ENCODE data around the gene NFASC. TPM values are rescaled to one million over a fixed set of nuclear protein-coding genes. Genes with fewer than 3 reads are reported as not detected.

Gene NFASC
- total RNA-seq, 4 donors from 2014 or later, result 12.7 to 41.7 (median 19.2) TPM

DNA sequence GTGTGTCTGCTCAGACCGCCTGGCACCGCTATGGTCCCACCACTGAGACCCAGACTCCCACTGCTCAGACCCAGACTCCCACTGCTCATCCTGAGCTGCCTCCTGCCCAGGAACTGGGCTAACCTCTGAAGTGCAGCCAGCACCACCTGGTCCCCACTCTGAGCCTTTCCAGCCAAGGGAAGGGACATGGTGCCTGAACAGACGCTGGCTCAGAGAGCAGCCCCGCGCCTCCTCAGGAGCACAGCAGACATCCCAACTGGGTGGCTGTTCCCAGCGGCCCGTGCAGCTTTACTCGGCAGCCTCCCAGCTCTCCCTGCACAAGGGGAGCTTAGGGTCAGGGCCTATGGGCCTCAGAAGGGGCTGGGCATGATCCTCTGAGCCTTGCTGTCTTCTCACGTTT, 144.6 kb downstream of the NFASC start:
- Histone ChIP-seq H3K27me3 (peaks cover 3% of the 10 kb centered on the region), H3K9me3 (no peaks in the 10 kb centered on the region), H3K27ac (no peak overlapping the region), H3K4me3 (no peak overlapping the region), H3K4me1 (peaks cover 17% of the 10 kb centered on the region), H3K36me3 (no peaks in the 10 kb centered on the region)
- DNase-seq (ENCODE audit: low spot score in 2 of 2), result no peak
- TF ChIP-seq EP300 (IDR thresholded peaks at IDR 0.05), result no peak
- no peak for TF ChIP-seq POLR2A (IDR thresholded peaks at IDR 0.05)
- no peak for TF ChIP-seq POLR2AphosphoS5 (IDR thresholded peaks at IDR 0.05)
- TF ChIP-seq, protein P1, sequence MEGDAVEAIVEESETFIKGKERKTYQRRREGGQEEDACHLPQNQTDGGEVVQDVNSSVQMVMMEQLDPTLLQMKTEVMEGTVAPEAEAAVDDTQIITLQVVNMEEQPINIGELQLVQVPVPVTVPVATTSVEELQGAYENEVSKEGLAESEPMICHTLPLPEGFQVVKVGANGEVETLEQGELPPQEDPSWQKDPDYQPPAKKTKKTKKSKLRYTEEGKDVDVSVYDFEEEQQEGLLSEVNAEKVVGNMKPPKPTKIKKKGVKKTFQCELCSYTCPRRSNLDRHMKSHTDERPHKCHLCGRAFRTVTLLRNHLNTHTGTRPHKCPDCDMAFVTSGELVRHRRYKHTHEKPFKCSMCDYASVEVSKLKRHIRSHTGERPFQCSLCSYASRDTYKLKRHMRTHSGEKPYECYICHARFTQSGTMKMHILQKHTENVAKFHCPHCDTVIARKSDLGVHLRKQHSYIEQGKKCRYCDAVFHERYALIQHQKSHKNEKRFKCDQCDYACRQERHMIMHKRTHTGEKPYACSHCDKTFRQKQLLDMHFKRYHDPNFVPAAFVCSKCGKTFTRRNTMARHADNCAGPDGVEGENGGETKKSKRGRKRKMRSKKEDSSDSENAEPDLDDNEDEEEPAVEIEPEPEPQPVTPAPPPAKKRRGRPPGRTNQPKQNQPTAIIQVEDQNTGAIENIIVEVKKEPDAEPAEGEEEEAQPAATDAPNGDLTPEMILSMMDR (IDR thresholded peaks at IDR 0.05), result no peak
- 97% methylated on average over 5 of the region's 9 CpGs for WGBS

DNA sequence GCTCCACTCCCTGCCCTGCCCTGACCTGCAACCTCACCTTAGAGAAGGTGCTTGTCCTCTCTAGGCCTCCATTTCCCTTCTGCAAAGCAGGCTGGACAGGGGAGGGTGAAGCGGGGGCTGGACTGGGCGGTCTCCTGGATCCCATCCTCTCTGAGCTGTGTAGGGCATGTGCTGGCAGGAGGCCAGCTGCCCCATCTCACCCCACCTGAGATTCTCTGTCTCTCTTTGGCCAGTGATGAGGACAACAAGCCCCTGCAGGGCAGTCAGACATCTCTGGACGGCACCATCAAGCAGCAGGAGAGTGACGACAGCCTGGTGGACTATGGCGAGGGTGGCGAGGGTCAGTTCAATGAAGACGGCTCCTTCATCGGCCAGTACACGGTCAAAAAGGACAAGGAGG, 145.4 kb downstream of the NFASC start:
- no peak for DNase-seq (ENCODE audit: low spot score in 2 of 2)
- peaks cover 7% of the 10 kb centered on the region for H3K27me3 ChIP-seq
- H3K27ac ChIP-seq, result no peak overlapping the region
- no peaks in the 10 kb centered on the region for H3K36me3 ChIP-seq
- peaks cover 17% of the 10 kb centered on the region for H3K4me1 ChIP-seq
- TF ChIP-seq POLR2A (IDR thresholded peaks at IDR 0.05), result no peak
- no peak for TF ChIP-seq POLR2AphosphoS5 (IDR thresholded peaks at IDR 0.05)
- TF ChIP-seq, protein P1 (IDR thresholded peaks at IDR 0.05), result no peak
- TF ChIP-seq EP300 (IDR thresholded peaks at IDR 0.05), result no peak
- 97% methylated on average over 9 of the region's 9 CpGs for WGBS
- no peak overlapping the region for H3K4me3 ChIP-seq
- no peaks in the 10 kb centered on the region for H3K9me3 ChIP-seq

DNA sequence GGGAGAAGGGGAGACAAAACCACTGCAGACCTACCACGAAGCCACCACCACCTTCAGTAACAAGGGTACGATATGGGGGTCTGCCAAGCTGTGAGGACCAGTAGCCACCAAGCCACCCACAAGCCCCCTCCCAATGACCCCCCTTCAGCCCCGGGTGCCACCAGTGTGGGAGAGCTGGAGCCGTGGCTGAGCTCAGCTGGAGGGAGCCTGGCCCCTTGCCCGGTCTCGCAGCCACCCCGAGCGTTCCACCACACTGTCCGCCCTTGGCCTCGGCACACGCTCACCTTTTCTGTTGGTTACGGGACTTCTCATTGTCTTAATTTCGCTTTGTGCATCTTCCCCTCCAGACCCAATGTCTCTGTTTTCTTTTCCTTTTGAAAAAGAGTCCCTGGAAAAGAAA, 145.9 kb downstream of the NFASC start:
- H3K4me1 ChIP-seq, result peaks cover 17% of the 10 kb centered on the region
- no peaks in the 10 kb centered on the region for H3K9me3 ChIP-seq
- no peak for TF ChIP-seq POLR2AphosphoS5 (IDR thresholded peaks at IDR 0.05)
- TF ChIP-seq, protein P1 (IDR thresholded peaks at IDR 0.05), result no peak
- no peak for TF ChIP-seq POLR2A (IDR thresholded peaks at IDR 0.05)
- TF ChIP-seq EP300 (IDR thresholded peaks at IDR 0.05), result no peak
- H3K27ac ChIP-seq, result no peak overlapping the region
- no peaks in the 10 kb centered on the region for H3K36me3 ChIP-seq
- no peak overlapping the region for H3K4me3 ChIP-seq
- WGBS, result 87% methylated on average over 13 of the region's 13 CpGs
- H3K27me3 ChIP-seq, result peaks cover 7% of the 10 kb centered on the region
- DNase-seq (ENCODE audit: low spot score in 2 of 2), result no peak

DNA sequence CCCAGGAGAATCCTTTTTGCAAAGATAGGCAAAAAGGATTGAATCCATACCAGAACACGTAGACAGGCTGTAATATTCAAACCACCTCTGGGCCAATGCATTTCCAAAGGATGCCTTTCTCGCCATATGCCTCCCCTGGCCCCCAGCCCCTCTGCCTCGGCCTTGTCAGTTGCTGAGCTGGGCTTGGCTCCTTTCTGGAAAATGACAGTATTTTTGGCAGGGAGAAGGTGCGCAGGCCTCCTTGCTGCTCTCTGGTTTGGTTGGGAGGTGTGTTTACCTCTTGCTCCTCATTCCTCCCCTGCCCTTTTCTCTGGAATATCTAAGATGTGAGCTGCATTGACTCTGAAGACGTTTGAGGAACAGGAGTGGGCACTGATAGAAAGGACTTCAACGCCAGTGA, 146.3 kb downstream of the NFASC start:
- Histone ChIP-seq H3K9me3 (no peaks in the 10 kb centered on the region), H3K27ac (no peak overlapping the region), H3K27me3 (peaks cover 7% of the 10 kb centered on the region), H3K4me3 (no peak overlapping the region), H3K4me1 (peaks cover 17% of the 10 kb centered on the region), H3K36me3 (no peaks in the 10 kb centered on the region)
- no peak for DNase-seq (ENCODE audit: low spot score in 2 of 2)
- WGBS, result 86% methylated on average over 6 of the region's 6 CpGs
- TF ChIP-seq, protein P1 (IDR thresholded peaks at IDR 0.05), result no peak
- TF ChIP-seq POLR2AphosphoS5 (IDR thresholded peaks at IDR 0.05) (no peak), EP300 (IDR thresholded peaks at IDR 0.05) (no peak), POLR2A (IDR thresholded peaks at IDR 0.05) (no peak)

DNA sequence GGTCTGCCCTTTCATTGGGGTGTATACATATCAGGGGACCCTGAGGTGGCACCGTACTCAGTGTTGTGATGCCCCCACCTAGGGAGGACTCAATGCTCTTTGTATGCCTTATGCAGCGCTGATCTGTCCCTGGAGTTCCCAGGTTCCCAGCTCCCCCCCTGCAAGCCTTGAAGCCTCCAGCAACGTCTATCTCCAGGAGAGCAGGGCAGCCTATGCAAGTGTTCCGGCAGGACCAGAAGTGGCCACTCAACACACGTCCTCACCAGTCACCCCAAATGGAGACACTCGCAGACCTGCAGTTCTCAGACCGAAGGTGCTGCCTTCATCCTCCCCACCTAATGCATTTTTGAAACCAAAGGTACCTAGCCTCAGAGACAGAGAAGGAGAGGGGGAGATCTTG, 147.1 kb downstream of the NFASC start:
- no peak overlapping the region for H3K4me3 ChIP-seq
- H3K9me3 ChIP-seq, result no peaks in the 10 kb centered on the region
- no peaks in the 10 kb centered on the region for H3K36me3 ChIP-seq
- WGBS, result 96% methylated on average over 6 of the region's 7 CpGs
- TF ChIP-seq, protein P1 (IDR thresholded peaks at IDR 0.05), result no peak
- no peak overlapping the region for H3K27ac ChIP-seq
- peaks cover 17% of the 10 kb centered on the region for H3K4me1 ChIP-seq
- peaks cover 7% of the 10 kb centered on the region for H3K27me3 ChIP-seq
- no peak for DNase-seq (ENCODE audit: low spot score in 2 of 2)

Data from suprapubic skin (tissue), 4 donors.